Neural cell (in vitro differentiated cells): ENCODE data around the gene ALDH1A3. TPM values are rescaled to one million over a fixed set of nuclear protein-coding genes. Genes with fewer than 3 reads are reported as not detected.

ENCODE experiments used
- H2AFZ ChIP-seq: fragments of 200-600, 300-800 bp; sonication (generic), shearing (Covaris generic); 2 replicates; pipeline ENCODE4 v1.6.0; 2014; ENCODE audit warnings: low read depth, mild to moderate bottlenecking, antibody characterized with exemption, low read length, moderate library complexity
- H3F3A ChIP-seq: fragments of 200-600 bp; shearing (Covaris generic); 2 replicates; pipeline ENCODE4 v1.6.1; 2016; ENCODE audit warnings: mild to moderate bottlenecking, moderate library complexity, mixed read lengths, antibody characterized with exemption, low read length; ENCODE audit not compliant: insufficient read depth, poor library complexity, severe bottlenecking
- H3K27ac ChIP-seq: fragments of 200-600, 300-800 bp; sonication (generic), shearing (Covaris generic); 2 replicates; pipeline ENCODE4 v1.5.1; 2014; ENCODE audit warnings: mild to moderate bottlenecking, low read length, moderate library complexity
- H3K27me3 ChIP-seq: fragments of 300-800, 200-600 bp; sonication (generic), shearing (Covaris generic); 2 replicates; pipeline ENCODE4 v1.6.0; 2014; ENCODE audit warnings: mild to moderate bottlenecking, low read depth, low read length, moderate library complexity; ENCODE audit not compliant: insufficient read depth
- H3K36me3 ChIP-seq: fragments of 300-800, 200-600 bp; sonication (generic), shearing (Covaris generic); 2 replicates; pipeline ENCODE4 v1.5.1; 2014; ENCODE audit warnings: mild to moderate bottlenecking, antibody characterized with exemption, low read length, moderate library complexity; ENCODE audit not compliant: insufficient read depth
- H3K4me2 ChIP-seq: fragments of 300-800, 200-600 bp; sonication (generic), shearing (Covaris generic); 2 replicates; pipeline ENCODE4 v1.6.0; 2014; ENCODE audit warnings: mild to moderate bottlenecking, low read length
- H3K4me3 ChIP-seq: fragments of 300-800, 200-600 bp; sonication (generic), shearing (Covaris generic); 2 replicates; pipeline ENCODE4 v1.5.1; 2014; ENCODE audit warnings: mild to moderate bottlenecking, low read length, moderate library complexity
- H3K79me2 ChIP-seq: fragments of 200-600 bp; shearing (Covaris generic); replicated peaks from 2 replicates; pipeline ENCODE4 v1.6.0; 2014; ENCODE audit warnings: mild to moderate bottlenecking, low read length, moderate library complexity; ENCODE audit not compliant: insufficient read depth
- H3K9ac ChIP-seq: fragments of 300-800, 200-600 bp; sonication (generic), shearing (Covaris generic); 2 replicates; pipeline ENCODE4 v1.6.1; 2016; ENCODE audit warnings: mild to moderate bottlenecking, low read length, mixed read lengths
- H3K9me2 ChIP-seq: fragments of 200-600 bp; shearing (Covaris generic); 2 replicates; pipeline ENCODE4 v1.6.1; 2016; ENCODE audit warnings: mild to moderate bottlenecking, low read length, mixed read lengths; ENCODE audit not compliant: insufficient read depth
- H3K9me3 ChIP-seq: fragments of 200-600, 300-800 bp; sonication (generic), shearing (Covaris generic); 2 replicates; pipeline ENCODE4 v1.6.1; 2016; ENCODE audit warnings: mild to moderate bottlenecking, mixed run types, low read length, moderate library complexity, mixed read lengths
- H4K20me1 ChIP-seq: fragments of 200-600 bp; shearing (Covaris generic); 2 replicates; pipeline ENCODE4 v1.6.1; 2016; ENCODE audit warnings: mild to moderate bottlenecking, mixed run types; ENCODE audit not compliant: insufficient read depth
- CTCF ChIP-seq: fragments of 450-650 bp; IDR thresholded peaks from 2 replicates; pipeline ENCODE4 v1.5.1; 2014; ENCODE audit warnings: antibody characterized with exemption, mild to moderate bottlenecking, moderate library complexity; ENCODE audit not compliant: poor library complexity, severe bottlenecking
- EP300 ChIP-seq: fragments of 450-650 bp; conservative IDR thresholded peaks from 2 replicates; pipeline ENCODE4 v1.6.1; 2014; ENCODE audit warnings: antibody characterized with exemption, mild to moderate bottlenecking, moderate library complexity; ENCODE audit not compliant: poor library complexity, severe bottlenecking
- EZH2 ChIP-seq: fragments of 200-600, 300-800 bp; shearing (Covaris generic), sonication (generic); IDR thresholded peaks from 2 replicates; pipeline ENCODE4 v1.6.1; 2014; ENCODE audit warnings: antibody characterized with exemption, low read length, borderline replicate concordance, mild to moderate bottlenecking; ENCODE audit not compliant: insufficient read depth, poor library complexity, severe bottlenecking
- MXI1 ChIP-seq: fragments of 450-650 bp; conservative IDR thresholded peaks from 2 replicates; pipeline ENCODE4 v1.6.1; 2014; ENCODE audit warnings: antibody characterized with exemption, mild to moderate bottlenecking; ENCODE audit not compliant: poor library complexity, severe bottlenecking
- POLR2AphosphoS5 ChIP-seq: IDR thresholded peaks from 2 replicates; pipeline ENCODE4 v1.6.1; 2012
- RAD21 ChIP-seq: fragments of 450-650 bp; conservative IDR thresholded peaks from 2 replicates; pipeline ENCODE4 v1.6.1; 2014; ENCODE audit warnings: antibody characterized with exemption, mild to moderate bottlenecking, moderate library complexity
- REST ChIP-seq: IDR thresholded peaks from 2 replicates; pipeline ENCODE4 v1.6.1; 2012; ENCODE audit warnings: borderline replicate concordance
- SMC3 ChIP-seq: fragments of 450-650 bp; conservative IDR thresholded peaks from 2 replicates; pipeline ENCODE4 v1.6.1; 2014; ENCODE audit warnings: antibody characterized with exemption, mild to moderate bottlenecking, moderate library complexity; ENCODE audit not compliant: poor library complexity
- TAF1 ChIP-seq: IDR thresholded peaks from 2 replicates; pipeline ENCODE4 v1.6.1; 2012; ENCODE audit warnings: low read depth
- polyA plus RNA-seq: library from polyadenylated mRNA; depleted of rRNA; stranded (reverse); fragments of >200 nt; gene quantifications from 2 replicates; pipeline ENCODE4 v1.2.3, GENCODE V29; 2014

Gene ALDH1A3
- polyA plus RNA-seq, 1 donor from 2014 or later = 0.06 TPM

GRCh38 chr15:100900136-100900794 lies 20.6 kb downstream of the ALDH1A3 start:
- no peaks in the 10 kb centered on the region for H3K79me2 ChIP-seq
- no peak overlapping the region for H3K9ac ChIP-seq
- H3K27me3 ChIP-seq = no peaks in the 10 kb centered on the region
- H3K9me3 ChIP-seq = no peaks in the 10 kb centered on the region
- TF ChIP-seq SMC3 = no peak
- TF ChIP-seq EZH2 = no peak
- no peak for TF ChIP-seq TAF1
- TF ChIP-seq EP300 = no peak
- TF ChIP-seq MXI1 = no peak
- TF ChIP-seq CTCF = no peak
- no peak for TF ChIP-seq POLR2AphosphoS5
- TF ChIP-seq REST = no peak
- no peak for TF ChIP-seq RAD21
- H3K9me2 ChIP-seq = no peaks in the 10 kb centered on the region
- no peaks in the 10 kb centered on the region for H3K36me3 ChIP-seq
- no peak overlapping the region for H2AFZ ChIP-seq
- H3K4me2 ChIP-seq = no peak overlapping the region
- no peak overlapping the region for H3K27ac ChIP-seq
- H3K4me3 ChIP-seq = no peak overlapping the region
- H4K20me1 ChIP-seq = no peaks in the 10 kb centered on the region
- H3F3A ChIP-seq = no peaks in the 10 kb centered on the region

GRCh38 chr15:100900795-100901169 lies 21.2 kb downstream of the ALDH1A3 start:
- no peak overlapping the region for H3K4me2 ChIP-seq
- no peaks in the 10 kb centered on the region for H3K36me3 ChIP-seq
- H3F3A ChIP-seq = no peaks in the 10 kb centered on the region
- H3K27me3 ChIP-seq = no peaks in the 10 kb centered on the region
- no peak overlapping the region for H2AFZ ChIP-seq
- no peak overlapping the region for H3K27ac ChIP-seq
- H4K20me1 ChIP-seq = no peaks in the 10 kb centered on the region
- no peaks in the 10 kb centered on the region for H3K79me2 ChIP-seq
- H3K9ac ChIP-seq = no peak overlapping the region
- no peak overlapping the region for H3K4me3 ChIP-seq
- TF ChIP-seq EP300 (no peak), CTCF (no peak), SMC3 (no peak), RAD21 (no peak), EZH2 (no peak), MXI1 (no peak)
- H3K9me3 ChIP-seq = no peaks in the 10 kb centered on the region
- H3K9me2 ChIP-seq = no peaks in the 10 kb centered on the region
